ENCODE data around the gene RNF223. TPM values are rescaled to one million over a fixed set of nuclear protein-coding genes. Genes with fewer than 3 reads are reported as not detected.
"Not testable (repeated sequence)": the region's sequence is repeated elsewhere in the genome, so short reads cannot be mapped to it uniquely, and the experiment has no call there.

Gene RNF223
- total RNA-seq, 1 donor from 2014 or later: not detected

DNA sequence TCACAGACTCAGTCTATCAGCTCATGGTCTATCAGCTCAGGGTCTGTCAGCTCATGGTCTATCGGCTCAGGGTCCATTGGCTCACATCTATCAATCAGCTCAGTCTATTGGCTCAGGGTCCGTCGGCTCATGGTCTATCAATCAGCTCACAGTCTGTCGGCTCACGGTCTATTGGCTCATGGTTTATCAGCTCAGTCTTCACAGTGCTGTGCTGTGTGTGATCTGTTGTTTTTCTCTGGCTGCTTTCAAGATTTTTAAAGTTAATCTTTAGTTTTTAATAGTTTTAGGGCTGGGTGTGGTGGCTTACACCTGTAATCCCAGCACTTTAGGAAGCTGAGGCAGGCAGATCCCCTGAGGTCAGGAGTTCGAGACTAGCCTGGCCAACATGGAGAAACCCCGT is 27.4 kb upstream of the RNF223 start:
- H3K27me3 Mint-ChIP-seq (ENCODE audit: low read depth): no peaks in the 10 kb centered on the region
- H3K27ac Mint-ChIP-seq (ENCODE audit: unreplicated experiment): no peak overlapping the region
- H3K9me3 Mint-ChIP-seq: peaks cover 15% of the 10 kb centered on the region
- H3K4me1 Mint-ChIP-seq: no peaks in the 10 kb centered on the region
- H3K4me3 Mint-ChIP-seq: no peak overlapping the region
- DNase-seq (ENCODE audit: low read depth, low spot score): no peak
- peaks cover 31% of the 10 kb centered on the region for H3K36me3 Mint-ChIP-seq (ENCODE audit: low read depth)
- TF ChIP-seq, protein P1, sequence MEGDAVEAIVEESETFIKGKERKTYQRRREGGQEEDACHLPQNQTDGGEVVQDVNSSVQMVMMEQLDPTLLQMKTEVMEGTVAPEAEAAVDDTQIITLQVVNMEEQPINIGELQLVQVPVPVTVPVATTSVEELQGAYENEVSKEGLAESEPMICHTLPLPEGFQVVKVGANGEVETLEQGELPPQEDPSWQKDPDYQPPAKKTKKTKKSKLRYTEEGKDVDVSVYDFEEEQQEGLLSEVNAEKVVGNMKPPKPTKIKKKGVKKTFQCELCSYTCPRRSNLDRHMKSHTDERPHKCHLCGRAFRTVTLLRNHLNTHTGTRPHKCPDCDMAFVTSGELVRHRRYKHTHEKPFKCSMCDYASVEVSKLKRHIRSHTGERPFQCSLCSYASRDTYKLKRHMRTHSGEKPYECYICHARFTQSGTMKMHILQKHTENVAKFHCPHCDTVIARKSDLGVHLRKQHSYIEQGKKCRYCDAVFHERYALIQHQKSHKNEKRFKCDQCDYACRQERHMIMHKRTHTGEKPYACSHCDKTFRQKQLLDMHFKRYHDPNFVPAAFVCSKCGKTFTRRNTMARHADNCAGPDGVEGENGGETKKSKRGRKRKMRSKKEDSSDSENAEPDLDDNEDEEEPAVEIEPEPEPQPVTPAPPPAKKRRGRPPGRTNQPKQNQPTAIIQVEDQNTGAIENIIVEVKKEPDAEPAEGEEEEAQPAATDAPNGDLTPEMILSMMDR (conservative IDR thresholded peaks at IDR 0.05): no peak

DNA sequence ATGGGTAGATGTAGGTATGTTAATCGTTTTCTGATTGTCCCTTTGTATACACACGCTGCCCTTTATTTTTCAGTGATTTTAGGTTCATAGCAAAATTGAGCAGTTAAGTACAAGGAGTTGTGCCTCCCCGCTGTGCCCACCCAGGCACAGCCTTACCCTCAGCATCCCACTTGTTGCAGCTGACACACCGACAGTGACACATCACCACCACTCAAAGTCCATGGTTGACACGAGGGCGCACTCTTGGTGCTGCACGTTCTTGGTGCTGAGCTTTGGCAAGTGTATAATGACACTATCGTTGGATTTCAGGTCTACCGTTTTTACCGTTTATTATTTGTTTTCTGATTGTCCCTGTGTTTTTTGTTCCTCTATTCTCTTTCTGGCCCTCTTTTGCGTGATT is 26.2 kb upstream of the RNF223 start:
- no peak for DNase-seq (ENCODE audit: low read depth, low spot score)
- no peaks in the 10 kb centered on the region for H3K4me1 Mint-ChIP-seq
- peaks cover 15% of the 10 kb centered on the region for H3K9me3 Mint-ChIP-seq
- no peak overlapping the region for H3K4me3 Mint-ChIP-seq
- H3K27me3 Mint-ChIP-seq (ENCODE audit: low read depth): no peaks in the 10 kb centered on the region
- H3K36me3 Mint-ChIP-seq (ENCODE audit: low read depth): peaks cover 26% of the 10 kb centered on the region
- no peak overlapping the region for H3K27ac Mint-ChIP-seq (ENCODE audit: unreplicated experiment)
- TF ChIP-seq, protein P1 (conservative IDR thresholded peaks at IDR 0.05): no peak

DNA sequence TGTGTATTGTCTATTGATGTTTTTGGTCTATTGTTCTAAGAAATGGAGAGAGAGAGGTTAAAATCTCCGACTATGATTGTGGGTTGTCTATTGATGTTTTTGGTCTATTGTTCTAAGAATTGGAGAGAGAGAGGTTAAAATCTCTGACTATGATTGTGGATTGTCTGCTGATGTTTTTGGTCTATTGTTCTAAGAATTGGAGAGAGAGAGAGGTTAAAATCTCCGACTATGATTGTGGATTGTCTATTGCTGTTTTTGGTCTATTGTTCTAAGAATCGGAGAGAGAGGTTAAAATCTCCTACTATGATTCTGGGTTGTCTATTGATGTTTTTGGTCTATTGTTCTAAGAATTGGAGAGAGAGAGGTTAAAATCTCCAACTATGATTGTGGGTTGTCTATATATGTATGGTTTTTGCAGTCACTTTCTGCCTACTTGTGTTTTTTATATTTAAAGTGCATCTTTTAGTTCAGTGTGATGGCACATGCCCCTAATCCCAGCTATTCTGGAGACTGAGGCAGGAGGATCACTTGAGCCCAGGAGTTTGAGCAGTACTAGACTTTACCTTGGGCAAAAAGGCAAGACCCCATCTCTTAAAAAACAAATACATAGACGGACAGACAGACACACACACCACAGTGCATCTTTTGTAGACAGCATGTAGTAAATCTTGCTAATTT is 25.5 kb upstream of the RNF223 start:
- Mint-ChIP-seq H3K9me3 (peaks cover 15% of the 10 kb centered on the region), H3K27me3 (ENCODE audit: low read depth) (no peaks in the 10 kb centered on the region), H3K4me3 (no peak overlapping the region), H3K36me3 (ENCODE audit: low read depth) (peaks cover 26% of the 10 kb centered on the region), H3K27ac (ENCODE audit: unreplicated experiment) (no peak overlapping the region), H3K4me1 (no peaks in the 10 kb centered on the region)
- no peak for DNase-seq (ENCODE audit: low read depth, low spot score)
- TF ChIP-seq, protein P1 (conservative IDR thresholded peaks at IDR 0.05): no peak

DNA sequence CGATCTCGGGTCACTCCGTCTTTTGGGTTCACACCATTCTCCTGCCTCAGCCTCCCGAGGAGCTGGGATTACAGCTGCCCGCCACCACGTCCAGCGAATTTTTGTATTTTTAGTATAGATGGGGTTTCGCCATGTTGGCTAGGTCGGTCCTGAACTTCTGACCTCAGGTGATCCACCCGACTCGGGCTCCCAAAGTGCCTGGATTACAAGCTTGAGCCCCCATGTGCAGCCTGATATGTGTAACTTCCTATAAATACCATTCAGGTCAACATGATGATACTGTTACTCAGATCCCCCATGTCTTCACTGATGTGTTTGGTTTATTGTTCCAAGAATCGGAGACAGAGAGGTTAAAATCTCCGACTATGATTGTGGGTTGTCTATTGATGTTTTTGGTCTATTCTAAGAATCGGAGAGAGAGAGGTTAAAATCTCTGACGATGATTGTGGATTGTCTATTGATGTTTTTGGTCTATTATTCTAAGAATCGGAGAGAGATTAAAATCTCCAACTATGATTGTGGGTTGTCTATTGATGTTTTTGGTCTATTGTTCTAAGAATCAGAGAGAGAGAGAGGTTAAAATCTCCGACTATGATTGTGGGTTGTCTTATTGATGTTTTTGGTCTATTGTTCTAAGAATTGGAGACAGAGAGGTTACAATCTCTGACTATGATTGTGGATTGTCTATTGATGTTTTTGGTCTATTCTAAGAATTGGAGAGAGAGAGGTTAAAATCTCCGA is 24.7 kb upstream of the RNF223 start:
- no peaks in the 10 kb centered on the region for H3K4me1 Mint-ChIP-seq
- no peak for DNase-seq (ENCODE audit: low read depth, low spot score)
- no peaks in the 10 kb centered on the region for H3K27me3 Mint-ChIP-seq (ENCODE audit: low read depth)
- peaks cover 15% of the 10 kb centered on the region for H3K9me3 Mint-ChIP-seq
- no peak overlapping the region for H3K27ac Mint-ChIP-seq (ENCODE audit: unreplicated experiment)
- peaks cover 26% of the 10 kb centered on the region for H3K36me3 Mint-ChIP-seq (ENCODE audit: low read depth)
- TF ChIP-seq, protein P1 (conservative IDR thresholded peaks at IDR 0.05): no peak
- no peak overlapping the region for H3K4me3 Mint-ChIP-seq

DNA sequence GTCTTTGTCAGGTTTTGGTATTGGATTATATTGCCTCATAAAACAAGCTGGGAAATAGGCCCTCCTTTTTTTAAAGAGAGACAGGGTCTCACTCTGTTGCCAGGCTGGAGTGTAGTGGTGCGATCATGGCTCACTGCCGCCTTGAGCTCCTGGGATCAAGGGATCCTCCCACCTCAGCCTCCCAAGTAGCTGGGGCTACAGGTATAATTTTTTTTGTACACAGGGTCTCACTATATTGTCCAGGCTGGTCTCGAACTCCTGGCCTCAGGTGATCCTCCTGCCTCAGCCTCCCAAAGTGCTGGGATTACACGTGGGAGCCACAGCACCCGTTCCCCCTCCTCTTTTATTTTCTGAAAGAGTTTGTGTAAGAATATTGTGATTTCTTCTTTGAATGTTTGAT is 22.0 kb upstream of the RNF223 start:
- DNase-seq (ENCODE audit: low read depth, low spot score); H3K4me1 Mint-ChIP-seq; H3K4me3 Mint-ChIP-seq; H3K27me3 Mint-ChIP-seq (ENCODE audit: low read depth); H3K27ac Mint-ChIP-seq (ENCODE audit: unreplicated experiment): not testable (repeated sequence)
- Mint-ChIP-seq H3K36me3 (ENCODE audit: low read depth) (peaks cover 22% of the 10 kb centered on the region), H3K9me3 (peaks cover 15% of the 10 kb centered on the region)

DNA sequence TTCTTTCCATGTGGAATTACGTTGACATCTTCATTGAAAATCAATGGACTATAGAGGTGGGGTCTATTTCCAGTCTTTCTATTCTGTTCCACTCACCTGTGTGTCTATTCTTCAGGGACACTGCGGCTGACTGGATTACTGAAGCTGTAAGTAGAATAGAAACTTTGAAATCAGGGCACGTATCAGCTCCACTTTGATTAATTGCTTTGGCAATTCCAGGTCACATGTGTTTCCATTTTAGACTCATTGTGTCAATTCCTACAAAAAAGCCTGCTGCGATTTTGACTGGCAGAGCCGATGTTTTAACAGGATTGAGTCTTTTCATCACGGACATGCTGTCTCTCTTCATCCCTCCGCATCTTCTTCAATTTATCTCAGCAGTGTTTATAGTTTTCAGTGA is 20.9 kb upstream of the RNF223 start:
- Mint-ChIP-seq H3K9me3 (peaks cover 10% of the 10 kb centered on the region), H3K36me3 (ENCODE audit: low read depth) (peaks cover 15% of the 10 kb centered on the region), H3K4me1 (peaks cover 4% of the 10 kb centered on the region)

More for the DNA sequence above, 20.9 kb upstream of the RNF223 start:
- TF ChIP-seq, protein P1 (conservative IDR thresholded peaks at IDR 0.05): no peak
- Mint-ChIP-seq H3K27ac (ENCODE audit: unreplicated experiment) (no peak overlapping the region), H3K27me3 (ENCODE audit: low read depth) (no peaks in the 10 kb centered on the region), H3K4me3 (no peak overlapping the region)
- DNase-seq (ENCODE audit: low read depth, low spot score): no peak

Measured in neural crest cell (in vitro differentiated cells).